A549 (cell line): ENCODE data around the gene BCL2L1.

ENCODE experiments used
- CHD2 ChIP-seq: fragments of 150-350 bp; IDR thresholded peaks from 2 replicates; pipeline ENCODE4 v1.6.1; 2014; ENCODE audit warnings: low read length; ENCODE audit not compliant: partially characterized antibody
- CTCF ChIP-seq: fragments of >200 bp; sonication (Bioruptor Twin); formaldehyde crosslinking; IDR thresholded peaks from 3 replicates; pipeline ENCODE4 v1.5.1; 2016
- MAX ChIP-seq: IDR thresholded peaks from 2 replicates; pipeline ENCODE4 v1.6.1; 2012
- RAD21 ChIP-seq, 2 experiments: fragments of >200 bp in 1 of 2; sonication (Bioruptor Twin) in 1 of 2; formaldehyde crosslinking in 1 of 2; IDR thresholded peaks in 1 of 2; conservative IDR thresholded peaks in 1 of 2; 2 replicates in 1 of 2; 3 replicates in 1 of 2; pipeline ENCODE4 v1.6.1; 2012 to 2018; ENCODE audit warnings: inconsistent platforms in 1 of 2
- REST ChIP-seq: fragments of 200-600 bp; sonication (generic); IDR thresholded peaks from 2 replicates; pipeline ENCODE4 v1.6.1; 2016; ENCODE audit warnings: antibody characterized with exemption, mild to moderate bottlenecking, moderate library complexity
- RFX5 ChIP-seq: fragments of 450-650 bp; IDR thresholded peaks from 2 replicates; pipeline ENCODE4 v1.7.1; 2014; ENCODE audit warnings: antibody characterized with exemption, mild to moderate bottlenecking, moderate library complexity
- TP53 ChIP-seq: fragments of 250-450 bp; sonication (Bioruptor Pico); IDR thresholded peaks from 2 replicates; pipeline ENCODE4 v1.5.0; 2021; ENCODE audit warnings: mild to moderate bottlenecking, moderate library complexity
- USF2 ChIP-seq: fragments of 450-650 bp; IDR thresholded peaks from 2 replicates; pipeline ENCODE4 v1.6.1; 2014; ENCODE audit warnings: antibody characterized with exemption

GRCh38 chr20:31709939-31710338 is 12.7 kb downstream of the BCL2L1 start:
- no peak for TF ChIP-seq CTCF
- TF ChIP-seq TP53 (CRISPR knock-in tag), result no peak
- no peak for TF ChIP-seq CHD2
- no peak for TF ChIP-seq USF2
- TF ChIP-seq RAD21 (conservative IDR thresholded peaks at IDR 0.05 in 1 of 2, IDR thresholded peaks at IDR 0.05 in 1 of 2), result no peak
- no peak for TF ChIP-seq RFX5
- TF ChIP-seq REST, result no peak
- no peak for TF ChIP-seq MAX
